ENCODE data around the gene MRPL38.
"Not testable (repeated sequence)": the region's sequence is repeated elsewhere in the genome, so short reads cannot be mapped to it uniquely, and the experiment has no call there.

MRPL38 gene

GRCh38 chr17:75875182-75875939 lies 29.3 kb downstream of the MRPL38 start:
- no peak for DNase-seq

- DNase-seq, result no peak
Measured at GRCh38 chr17:75874323-75875181, 30.1 kb downstream of the MRPL38 start.

GRCh38 chr17:75873587-75874322 lies 30.9 kb downstream of the MRPL38 start:
- no peak for DNase-seq

GRCh38 chr17:75872434-75873351 lies 32.0 kb downstream of the MRPL38 start:
- DNase-seq, result no peak

GRCh38 chr17:75870228-75870627 lies 34.5 kb downstream of the MRPL38 start:
- not testable (repeated sequence) for DNase-seq

- no peak for DNase-seq
Measured at GRCh38 chr17:75869282-75870141, 35.2 kb downstream of the MRPL38 start.

GRCh38 chr17:75868730-75869281 lies 35.9 kb downstream of the MRPL38 start:
- not testable (repeated sequence) for DNase-seq

GRCh38 chr17:75865404-75866188 lies 39.1 kb downstream of the MRPL38 start:
- not testable (repeated sequence) for DNase-seq

- DNase-seq, result not testable (repeated sequence)
Measured at GRCh38 chr17:75864887-75865286, 39.8 kb downstream of the MRPL38 start.

GRCh38 chr17:75864448-75864871 lies 40.2 kb downstream of the MRPL38 start:
- DNase-seq, result no peak

- no peak for DNase-seq
Measured at GRCh38 chr17:75861927-75862317, 42.8 kb downstream of the MRPL38 start.

- not testable (repeated sequence) for DNase-seq
Measured at GRCh38 chr17:75859358-75859757, 45.3 kb downstream of the MRPL38 start.

- DNase-seq, result peak; percentile 18
Measured at GRCh38 chr17:75856062-75856756, 48.5 kb downstream of the MRPL38 start.

- DNase-seq, result peak; percentile 98
Measured at GRCh38 chr17:75855310-75856061, 49.2 kb downstream of the MRPL38 start, which contains the start of gene WBP2. TSS of gene WBP2 (minus strand) at chr17:75855335. CDS start at chr17:75855297, 38 bp downstream.

GRCh38 chr17:75854881-75855309 lies 49.8 kb downstream of the MRPL38 start:
- DNase-seq, result no peak

GRCh38 chr17:75854101-75854748 lies 50.5 kb downstream of the MRPL38 start:
- DNase-seq, result no peak

- DNase-seq, result no peak
Measured at GRCh38 chr17:75853433-75853832, 51.3 kb downstream of the MRPL38 start.

- not testable (repeated sequence) for DNase-seq
Measured at GRCh38 chr17:75851693-75851991, 53.0 kb downstream of the MRPL38 start.
